Hepatocyte (in vitro differentiated cells): Measurements from ENCODE around the gene SLC35G1. TPM values are rescaled to one million over a fixed set of nuclear protein-coding genes. Genes with fewer than 3 reads are reported as not detected.

Experiments used
- DNase-seq: peaks from one replicate; pipeline ENCODE4 v3.0.0-alpha.2; 2016; ENCODE audit warnings: low spot score
- H2AFZ ChIP-seq: fragments of 200-600 bp; sonication (generic); 2 replicates; pipeline ENCODE4 v1.6.0; 2016; ENCODE audit warnings: antibody characterized with exemption, mild to moderate bottlenecking
- H3K27ac ChIP-seq: fragments of 200-600 bp; sonication (generic); 2 replicates; pipeline ENCODE4 v1.5.1; 2016; ENCODE audit warnings: mild to moderate bottlenecking
- H3K27me3 ChIP-seq: fragments of 200-600 bp; sonication (generic); 2 replicates; pipeline ENCODE4 v1.6.1; 2016
- H3K36me3 ChIP-seq: fragments of 200-600 bp; sonication (generic); replicated peaks from 2 replicates; pipeline ENCODE4 v1.5.1; 2016; ENCODE audit warnings: low read depth; ENCODE audit not compliant: insufficient read depth
- H3K4me1 ChIP-seq: fragments of 200-600 bp; sonication (generic); 2 replicates; pipeline ENCODE4 v1.5.1; 2016; ENCODE audit warnings: mild to moderate bottlenecking, moderate library complexity; ENCODE audit not compliant: insufficient read depth
- H3K4me2 ChIP-seq: fragments of 200-600 bp; sonication (generic); 2 replicates; pipeline ENCODE4 v1.6.0; 2016
- H3K4me3 ChIP-seq: fragments of 200-600 bp; sonication (generic); 2 replicates; pipeline ENCODE4 v1.5.1; 2016; ENCODE audit warnings: mild to moderate bottlenecking
- H3K79me2 ChIP-seq: fragments of 200-600 bp; sonication (generic); 2 replicates; pipeline ENCODE4 v1.6.0; 2017; ENCODE audit warnings: mild to moderate bottlenecking
- H3K9me2 ChIP-seq: fragments of 200-600 bp; sonication (generic); replicated peaks from 2 replicates; pipeline ENCODE4 v1.6.0; 2017; ENCODE audit warnings: mild to moderate bottlenecking; ENCODE audit not compliant: insufficient read depth
- H3K9me3 ChIP-seq: fragments of 200-600 bp; sonication (generic); 2 replicates; pipeline ENCODE4 v1.5.1; 2016; ENCODE audit warnings: low read depth, mild to moderate bottlenecking
- H4K20me1 ChIP-seq: fragments of 200-600 bp; sonication (generic); 2 replicates; pipeline ENCODE4 v1.6.0; 2016; ENCODE audit warnings: mild to moderate bottlenecking; ENCODE audit not compliant: insufficient read depth, poor library complexity, severe bottlenecking
- EZH2 ChIP-seq: fragments of 200-600 bp; sonication (generic); IDR thresholded peaks from 2 replicates; pipeline ENCODE4 v1.6.1; 2016; ENCODE audit warnings: antibody characterized with exemption, mild to moderate bottlenecking, borderline replicate concordance
- EZH2phosphoT487 ChIP-seq: fragments of 200-600 bp; sonication (generic); IDR thresholded peaks from one replicate; pipeline ENCODE4 v1.6.1; 2018; ENCODE audit warnings: antibody characterized with exemption, mild to moderate bottlenecking, low read depth, moderate library complexity; ENCODE audit not compliant: unreplicated experiment, severe bottlenecking
- WGBS: methylation state at CpG from one replicate; pipeline ENCODE4 v1.1.6; 2016; ENCODE audit warnings: low lambda C conversion rate; ENCODE audit errors: missing lambda C conversion rate; 5-methylcytosine and 5-hydroxymethylcytosine counted together
- polyA plus RNA-seq: library from polyadenylated mRNA; unstranded; fragments of >200 nt; fragmentation: Nextera tagmentation; extraction: Ambion mirVana; gene quantifications from 2 replicates; pipeline ENCODE4 v1.2.1, GENCODE V29; 2016
- total RNA-seq: library from RNA; depleted of rRNA; stranded (reverse); fragments of >200 nt; gene quantifications from 2 replicates; pipeline ENCODE4 v1.2.3, GENCODE V29; 2014
- TF ChIP-seq, protein P1 (sequence below): fragments of 200-600 bp; sonication (generic); IDR thresholded peaks from 2 replicates; pipeline ENCODE4 v1.5.1; 2016; ENCODE audit warnings: antibody characterized with exemption, mild to moderate bottlenecking; ENCODE audit not compliant: poor library complexity

The SLC35G1 gene
- total and polyA plus RNA-seq, 2 experiments from 2014 or later, result 12.7 to 19.1 TPM

GRCh38 chr10:93941606-93942005 is 47.8 kb downstream of the SLC35G1 start:
- no peaks in the 10 kb centered on the region for H3K79me2 ChIP-seq
- H3K27me3 ChIP-seq, result no peaks in the 10 kb centered on the region
- no peak for DNase-seq
- H3K27ac ChIP-seq, result no peak overlapping the region
- H4K20me1 ChIP-seq, result no peaks in the 10 kb centered on the region
- no peaks in the 10 kb centered on the region for H3K9me2 ChIP-seq
- no peak overlapping the region for H3K4me3 ChIP-seq
- no peaks in the 10 kb centered on the region for H3K36me3 ChIP-seq
- H2AFZ ChIP-seq, result no peak overlapping the region
- H3K4me2 ChIP-seq, result no peak overlapping the region
- TF ChIP-seq, protein P1, sequence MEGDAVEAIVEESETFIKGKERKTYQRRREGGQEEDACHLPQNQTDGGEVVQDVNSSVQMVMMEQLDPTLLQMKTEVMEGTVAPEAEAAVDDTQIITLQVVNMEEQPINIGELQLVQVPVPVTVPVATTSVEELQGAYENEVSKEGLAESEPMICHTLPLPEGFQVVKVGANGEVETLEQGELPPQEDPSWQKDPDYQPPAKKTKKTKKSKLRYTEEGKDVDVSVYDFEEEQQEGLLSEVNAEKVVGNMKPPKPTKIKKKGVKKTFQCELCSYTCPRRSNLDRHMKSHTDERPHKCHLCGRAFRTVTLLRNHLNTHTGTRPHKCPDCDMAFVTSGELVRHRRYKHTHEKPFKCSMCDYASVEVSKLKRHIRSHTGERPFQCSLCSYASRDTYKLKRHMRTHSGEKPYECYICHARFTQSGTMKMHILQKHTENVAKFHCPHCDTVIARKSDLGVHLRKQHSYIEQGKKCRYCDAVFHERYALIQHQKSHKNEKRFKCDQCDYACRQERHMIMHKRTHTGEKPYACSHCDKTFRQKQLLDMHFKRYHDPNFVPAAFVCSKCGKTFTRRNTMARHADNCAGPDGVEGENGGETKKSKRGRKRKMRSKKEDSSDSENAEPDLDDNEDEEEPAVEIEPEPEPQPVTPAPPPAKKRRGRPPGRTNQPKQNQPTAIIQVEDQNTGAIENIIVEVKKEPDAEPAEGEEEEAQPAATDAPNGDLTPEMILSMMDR, result no peak
- no peak for TF ChIP-seq EZH2phosphoT487
- TF ChIP-seq EZH2, result no peak
- peaks cover 6% of the 10 kb centered on the region for H3K4me1 ChIP-seq
- no peaks in the 10 kb centered on the region for H3K9me3 ChIP-seq
- 91% methylated on average over 7 of the region's 7 CpGs for WGBS

DNA sequence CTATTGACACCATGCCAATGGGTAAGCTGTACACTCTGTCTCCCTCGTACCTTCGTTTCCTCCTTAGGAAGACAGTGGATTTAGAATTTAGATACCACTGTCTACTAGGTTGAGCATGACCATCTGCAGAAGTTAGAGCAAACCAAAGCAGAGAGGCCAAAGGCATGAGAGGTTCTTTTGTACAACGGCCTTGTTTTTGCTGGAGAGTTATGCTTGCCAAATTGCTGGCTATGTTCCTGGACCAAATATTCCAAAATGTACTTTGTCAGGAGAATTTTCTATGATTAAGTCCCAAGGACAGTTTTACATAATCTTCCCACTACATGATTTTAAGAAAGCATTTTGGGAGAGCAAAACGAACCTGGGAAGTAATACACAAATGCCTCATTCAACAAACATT is 52.0 kb downstream of the SLC35G1 start:
- DNase-seq, result no peak
- Histone ChIP-seq H3K4me2 (no peak overlapping the region), H2AFZ (no peak overlapping the region), H3K79me2 (no peaks in the 10 kb centered on the region), H3K27ac (no peak overlapping the region), H3K36me3 (no peaks in the 10 kb centered on the region), H3K4me3 (no peak overlapping the region), H3K27me3 (no peaks in the 10 kb centered on the region), H4K20me1 (no peaks in the 10 kb centered on the region), H3K9me2 (no peaks in the 10 kb centered on the region), H3K9me3 (no peaks in the 10 kb centered on the region), H3K4me1 (peaks cover 6% of the 10 kb centered on the region)
- no peak for TF ChIP-seq EZH2phosphoT487
- TF ChIP-seq EZH2, result no peak
- WGBS, result 91% methylated on average over 4 of the region's 4 CpGs

- H3K36me3 ChIP-seq, result no peaks in the 10 kb centered on the region
- no peak overlapping the region for H3K27ac ChIP-seq
- no peak overlapping the region for H3K4me2 ChIP-seq
- H4K20me1 ChIP-seq, result no peaks in the 10 kb centered on the region
- H3K9me2 ChIP-seq, result no peaks in the 10 kb centered on the region
- peak; percentile 8 for DNase-seq
- H2AFZ ChIP-seq, result no peak overlapping the region
- WGBS, result 56% methylated on average over 8 of the region's 8 CpGs
- H3K27me3 ChIP-seq, result no peaks in the 10 kb centered on the region
- no peaks in the 10 kb centered on the region for H3K79me2 ChIP-seq
- TF ChIP-seq, protein P1, result no peak
- TF ChIP-seq EZH2 (no peak), EZH2phosphoT487 (no peak)
- no peak overlapping the region for H3K4me3 ChIP-seq
- H3K4me1 ChIP-seq, result peaks cover 6% of the 10 kb centered on the region
- no peaks in the 10 kb centered on the region for H3K9me3 ChIP-seq
Observed at GRCh38 chr10:93947055-93947454, 53.3 kb downstream of the SLC35G1 start.

DNA sequence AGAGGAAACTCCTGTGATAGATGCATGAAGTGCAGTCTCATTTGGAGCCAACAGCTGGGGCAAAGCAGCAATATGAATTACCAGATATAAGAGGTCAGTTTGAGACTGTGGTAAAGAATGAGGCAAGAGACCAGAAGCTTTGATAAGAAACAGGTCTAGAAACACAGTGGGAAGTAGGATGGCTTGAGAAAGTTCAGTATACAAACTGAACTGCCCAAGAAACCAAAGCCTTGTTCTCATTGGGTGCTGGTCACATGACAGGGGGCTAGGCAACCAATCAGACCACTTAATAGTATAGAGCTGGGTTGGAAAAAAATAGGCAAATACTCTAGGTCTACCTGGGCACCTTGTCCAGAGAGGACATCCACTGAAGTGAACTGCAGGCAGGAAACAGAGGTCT is 53.7 kb downstream of the SLC35G1 start:
- no peak for DNase-seq
- Histone ChIP-seq H3K36me3 (no peaks in the 10 kb centered on the region), H3K4me3 (no peak overlapping the region), H3K9me3 (no peaks in the 10 kb centered on the region), H3K9me2 (no peaks in the 10 kb centered on the region), H3K4me1 (peaks cover 6% of the 10 kb centered on the region), H3K79me2 (no peaks in the 10 kb centered on the region), H2AFZ (no peak overlapping the region), H3K27ac (no peak overlapping the region), H4K20me1 (no peaks in the 10 kb centered on the region), H3K4me2 (no peak overlapping the region), H3K27me3 (no peaks in the 10 kb centered on the region)
- TF ChIP-seq EZH2 (no peak), EZH2phosphoT487 (no peak)
- TF ChIP-seq, protein P1, result no peak
